Osteoblast (primary cell): ENCODE measurements around the gene ARHGAP18. TPM values are rescaled to one million over a fixed set of nuclear protein-coding genes. Genes with fewer than 3 reads are reported as not detected.

Experiments used
- DNase-seq: peaks from one replicate; pipeline ENCODE4 v3.0.0; 2011; ENCODE audit warnings: low spot score, mixed read lengths; ENCODE audit not compliant: insufficient read length; ENCODE audit errors: missing footprints
- H2AFZ ChIP-seq: 2 replicates; pipeline ENCODE4 v1.6.0; 2011; ENCODE audit warnings: mild to moderate bottlenecking, low read length
- H3K27ac ChIP-seq: 2 replicates; pipeline ENCODE4 v1.5.1; 2011; ENCODE audit warnings: mild to moderate bottlenecking, low read depth, low read length, moderate library complexity
- H3K27me3 ChIP-seq: 2 replicates; pipeline ENCODE4 v1.6.0; 2012; ENCODE audit warnings: mild to moderate bottlenecking, control low read depth, inconsistent platforms, low read length, moderate library complexity; ENCODE audit not compliant: insufficient read depth
- H3K36me3 ChIP-seq: 2 replicates; pipeline ENCODE4 v1.5.1; 2011; ENCODE audit warnings: mild to moderate bottlenecking, low read length, control low read depth, moderate library complexity; ENCODE audit not compliant: insufficient read depth
- H3K4me1 ChIP-seq: 2 replicates; pipeline ENCODE4 v1.5.1; 2011; ENCODE audit warnings: mild to moderate bottlenecking, low read length, control low read depth, moderate library complexity; ENCODE audit not compliant: insufficient read depth
- H3K4me2 ChIP-seq: 2 replicates; pipeline ENCODE4 v1.6.0; 2011; ENCODE audit warnings: mild to moderate bottlenecking, low read length; ENCODE audit not compliant: insufficient read depth
- H3K4me3 ChIP-seq: fragments of 200-600 bp; sonication (generic); 3 replicates; pipeline ENCODE4 v1.5.1; 2012; ENCODE audit warnings: mild to moderate bottlenecking, low read length, inconsistent platforms; ENCODE audit not compliant: insufficient read depth
- H3K79me2 ChIP-seq: 2 replicates; pipeline ENCODE4 v1.6.0; 2012; ENCODE audit warnings: mild to moderate bottlenecking, low read length, control low read depth, inconsistent platforms; ENCODE audit not compliant: insufficient read depth
- H3K9me3 ChIP-seq: 2 replicates; pipeline ENCODE4 v1.5.1; 2011; ENCODE audit warnings: low read depth, low read length, control low read depth
- H4K20me1 ChIP-seq: 2 replicates; pipeline ENCODE4 v1.6.0; 2012; ENCODE audit warnings: mild to moderate bottlenecking, low read length, control low read depth; ENCODE audit not compliant: insufficient read depth
- CTCF ChIP-seq: IDR thresholded peaks from 2 replicates; pipeline ENCODE4 v1.5.1; 2011; ENCODE audit warnings: mild to moderate bottlenecking, low read depth, low read length, moderate library complexity; ENCODE audit errors: extremely low read depth
- total RNA-seq: library from RNA; depleted of rRNA; stranded (reverse); fragments of >200 nt; gene quantifications from 2 replicates; pipeline ENCODE4 v1.2.3, GENCODE V29; 2012

ARHGAP18 gene
- total RNA-seq, 1 donor: 21.0 TPM

GRCh38 chr6:129701721-129702455 lies 8.1 kb downstream of the ARHGAP18 start:
- Histone ChIP-seq H2AFZ (no peak overlapping the region), H3K9me3 (no peaks in the 10 kb centered on the region), H3K27me3 (no peaks in the 10 kb centered on the region), H3K4me3 (peak overlapping the region; percentile 36), H3K4me1 (peaks cover 47% of the 10 kb centered on the region), H3K79me2 (peaks cover 90% of the 10 kb centered on the region), H3K36me3 (peaks cover 5% of the 10 kb centered on the region), H3K4me2 (peak overlapping the region; percentile 67), H4K20me1 (no peaks in the 10 kb centered on the region), H3K27ac (peak overlapping the region; percentile 95)
- DNase-seq: peak; percentile 53
- no peak for TF ChIP-seq CTCF

GRCh38 chr6:129700666-129701065 lies 9.3 kb downstream of the ARHGAP18 start:
- peaks cover 50% of the 10 kb centered on the region for H3K4me1 ChIP-seq
- peak overlapping the region; percentile 11 for H3K4me2 ChIP-seq
- no peaks in the 10 kb centered on the region for H3K9me3 ChIP-seq
- H3K36me3 ChIP-seq: peaks cover 9% of the 10 kb centered on the region
- peaks cover 90% of the 10 kb centered on the region for H3K79me2 ChIP-seq
- TF ChIP-seq CTCF: no peak
- no peak overlapping the region for H2AFZ ChIP-seq
- peak overlapping the region; percentile 95 for H3K27ac ChIP-seq
- no peak overlapping the region for H3K4me3 ChIP-seq
- no peaks in the 10 kb centered on the region for H3K27me3 ChIP-seq
- no peaks in the 10 kb centered on the region for H4K20me1 ChIP-seq
- DNase-seq: no peak

- TF ChIP-seq CTCF: no peak
- Histone ChIP-seq H3K79me2 (peaks cover 90% of the 10 kb centered on the region), H3K9me3 (no peaks in the 10 kb centered on the region), H4K20me1 (no peaks in the 10 kb centered on the region), H3K4me3 (no peak overlapping the region), H3K27ac (peak overlapping the region; percentile 95), H3K4me2 (no peak overlapping the region), H3K27me3 (no peaks in the 10 kb centered on the region), H3K4me1 (peaks cover 50% of the 10 kb centered on the region), H2AFZ (peak overlapping the region; percentile 49), H3K36me3 (peaks cover 9% of the 10 kb centered on the region)
- DNase-seq: no peak
Measured at GRCh38 chr6:129699659-129700058, 10.3 kb downstream of the ARHGAP18 start.

- TF ChIP-seq CTCF: no peak
- Histone ChIP-seq H4K20me1 (no peaks in the 10 kb centered on the region), H2AFZ (no peak overlapping the region), H3K36me3 (peaks cover 9% of the 10 kb centered on the region), H3K4me3 (no peak overlapping the region), H3K27ac (no peak overlapping the region), H3K4me2 (no peak overlapping the region), H3K79me2 (peaks cover 90% of the 10 kb centered on the region), H3K27me3 (no peaks in the 10 kb centered on the region), H3K4me1 (peaks cover 55% of the 10 kb centered on the region), H3K9me3 (no peaks in the 10 kb centered on the region)
- DNase-seq: no peak
Measured at GRCh38 chr6:129698430-129698829, 11.5 kb downstream of the ARHGAP18 start.
